Karpas-422 (cell line): Measurements from ENCODE around the gene FLOT2. TPM values are rescaled to one million over a fixed set of nuclear protein-coding genes. Genes with fewer than 3 reads are reported as not detected.

ENCODE experiments used
- DNase-seq: peaks from one replicate; pipeline ENCODE4 v3.0.0-alpha.2; 2015
- H2AFZ ChIP-seq: fragments of 200-600 bp; sonication (generic); 2 replicates; pipeline ENCODE4 v1.6.1; 2014; ENCODE audit warnings: antibody characterized with exemption, low read length, mixed read lengths
- H3K27ac ChIP-seq: fragments of 200-600 bp; sonication (generic); 2 replicates; pipeline ENCODE4 v1.5.1; 2014; ENCODE audit warnings: mild to moderate bottlenecking, low read length, moderate library complexity
- H3K27me3 ChIP-seq: fragments of 200-600 bp; sonication (generic); 2 replicates; pipeline ENCODE4 v1.6.1; 2014; ENCODE audit warnings: low read length, mixed read lengths
- H3K36me3 ChIP-seq: fragments of 200-600 bp; sonication (generic); 2 replicates; pipeline ENCODE4 v1.6.1; 2014; ENCODE audit warnings: low read length, mixed read lengths; ENCODE audit not compliant: insufficient read depth
- H3K4me1 ChIP-seq: fragments of 200-600 bp; sonication (generic); 2 replicates; pipeline ENCODE4 v1.6.1; 2014; ENCODE audit warnings: mild to moderate bottlenecking, low read length, mixed read lengths
- H3K4me2 ChIP-seq: fragments of 200-600 bp; sonication (generic); 2 replicates; pipeline ENCODE4 v1.6.1; 2014; ENCODE audit warnings: low read length, low read depth, mild to moderate bottlenecking; ENCODE audit not compliant: poor library complexity, severe bottlenecking
- H3K4me3 ChIP-seq: fragments of 200-600 bp; sonication (generic); 2 replicates; pipeline ENCODE4 v1.5.1; 2014; ENCODE audit warnings: mild to moderate bottlenecking, antibody characterized with exemption, low read length, mixed read lengths
- H3K79me2 ChIP-seq: fragments of 200-600 bp; sonication (generic); 2 replicates; pipeline ENCODE4 v1.6.1; 2014; ENCODE audit warnings: mild to moderate bottlenecking, low read length, mixed read lengths
- H3K9ac ChIP-seq: fragments of 200-600 bp; sonication (generic); 2 replicates; pipeline ENCODE4 v1.6.0; 2014; ENCODE audit warnings: low read length
- H3K9me2 ChIP-seq: fragments of 200-600 bp; sonication (generic), shearing (Covaris generic); replicated peaks from 2 replicates; pipeline ENCODE4 v1.6.0; 2014; ENCODE audit warnings: mild to moderate bottlenecking, low read length, moderate library complexity; ENCODE audit not compliant: insufficient read depth
- H3K9me3 ChIP-seq: fragments of 300-700, 200-600 bp; sonication (generic); 2 replicates; pipeline ENCODE4 v1.6.1; 2014; ENCODE audit warnings: low read length, mixed read lengths
- H4K20me1 ChIP-seq: fragments of 200-600 bp; sonication (generic); 2 replicates; pipeline ENCODE4 v1.6.1; 2014; ENCODE audit warnings: mild to moderate bottlenecking, antibody characterized with exemption, low read length, low read depth; ENCODE audit not compliant: insufficient read depth
- total RNA-seq: library from RNA; depleted of rRNA; stranded (reverse); fragments of >200 nt; shearing (Covaris generic); gene quantifications from 2 replicates; pipeline ENCODE4 v1.2.3, GENCODE V29; 2014; ENCODE audit warnings: low replicate concordance

FLOT2 gene
- total RNA-seq, 1 experiment from 2014 or later: 35.8 TPM

GRCh38 chr17:28888832-28889231, 8.7 kb downstream of the FLOT2 start:
- Histone ChIP-seq H3K27ac (peak overlapping the region; percentile 56), H3K79me2 (peaks cover 24% of the 10 kb centered on the region), H4K20me1 (no peaks in the 10 kb centered on the region), H3K36me3 (0 out of 2 replicates have a peak, but pooled peaks cover 4% of the 10 kb centered on the region), H2AFZ (no peak overlapping the region), H3K27me3 (no peaks in the 10 kb centered on the region), H3K9me3 (no peaks in the 10 kb centered on the region), H3K4me2 (peak overlapping the region; percentile 28), H3K9ac (peak overlapping the region; percentile 33; the same call in 1 of the 2 replicates), H3K4me1 (peaks cover 58% of the 10 kb centered on the region), H3K4me3 (no peak overlapping the region), H3K9me2 (no peaks in the 10 kb centered on the region)
- DNase-seq: peak; percentile 62

- DNase-seq: peak; percentile 78
- Histone ChIP-seq H3K4me2 (peak overlapping the region; percentile 28), H2AFZ (no peak overlapping the region), H3K27me3 (no peaks in the 10 kb centered on the region), H3K27ac (peak overlapping the region; percentile 56), H3K79me2 (peaks cover 18% of the 10 kb centered on the region), H4K20me1 (no peaks in the 10 kb centered on the region), H3K9ac (peak overlapping the region; percentile 33), H3K9me3 (no peaks in the 10 kb centered on the region), H3K4me3 (no peak overlapping the region), H3K36me3 (0 out of 2 replicates have a peak, but pooled peaks cover 4% of the 10 kb centered on the region), H3K9me2 (no peaks in the 10 kb centered on the region), H3K4me1 (peaks cover 50% of the 10 kb centered on the region)
These were observed 9.6 kb downstream of the FLOT2 start for GRCh38 chr17:28887871-28888471.

- Histone ChIP-seq H3K9me2 (no peaks in the 10 kb centered on the region), H3K36me3 (no peaks in the 10 kb centered on the region), H2AFZ (no peak overlapping the region), H3K79me2 (no peaks in the 10 kb centered on the region; the same call in 1 of the 2 replicates), H3K4me2 (no peak overlapping the region), H3K27me3 (no peaks in the 10 kb centered on the region), H3K27ac (no peak overlapping the region), H3K4me3 (no peak overlapping the region), H3K9ac (no peak overlapping the region), H4K20me1 (no peaks in the 10 kb centered on the region; the same call in 1 of the 2 replicates), H3K4me1 (peaks cover 30% of the 10 kb centered on the region), H3K9me3 (no peaks in the 10 kb centered on the region)
- DNase-seq: no peak
These were observed 11.6 kb downstream of the FLOT2 start for GRCh38 chr17:28885951-28886350.

DNA sequence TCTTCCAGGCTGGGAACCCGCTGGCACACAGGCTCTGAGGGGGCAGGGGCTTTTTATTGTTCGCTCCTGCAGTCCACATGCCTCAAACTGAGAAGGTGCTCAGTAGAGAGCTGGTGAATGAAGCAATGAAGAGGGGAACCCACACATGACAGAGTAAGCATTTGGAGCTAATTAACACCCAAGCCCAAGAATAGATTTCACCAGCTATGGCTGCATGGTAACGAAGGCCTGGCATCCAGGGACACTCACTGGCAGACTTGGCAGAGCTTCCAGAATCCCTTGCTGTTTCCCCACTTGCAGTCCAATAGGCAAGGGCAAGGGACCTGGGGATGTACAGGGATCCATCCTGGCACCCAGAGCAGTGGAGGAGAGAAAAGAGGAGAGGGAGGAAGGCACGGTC, 12.2 kb downstream of the FLOT2 start:
- H3K79me2 ChIP-seq: no peaks in the 10 kb centered on the region
- H3K9me3 ChIP-seq: no peaks in the 10 kb centered on the region
- no peak for DNase-seq
- no peak overlapping the region for H3K9ac ChIP-seq
- H3K36me3 ChIP-seq: 0 out of 2 replicates have a peak, but pooled peaks cover under 1% of the 10 kb centered on the region
- no peak overlapping the region for H3K4me3 ChIP-seq
- H3K27me3 ChIP-seq: no peaks in the 10 kb centered on the region
- no peaks in the 10 kb centered on the region for H3K9me2 ChIP-seq
- no peak overlapping the region for H3K4me2 ChIP-seq
- no peak overlapping the region for H2AFZ ChIP-seq
- H4K20me1 ChIP-seq: no peaks in the 10 kb centered on the region; the same call in 1 of the 2 replicates
- peaks cover 25% of the 10 kb centered on the region for H3K4me1 ChIP-seq
- no peak overlapping the region for H3K27ac ChIP-seq

DNA sequence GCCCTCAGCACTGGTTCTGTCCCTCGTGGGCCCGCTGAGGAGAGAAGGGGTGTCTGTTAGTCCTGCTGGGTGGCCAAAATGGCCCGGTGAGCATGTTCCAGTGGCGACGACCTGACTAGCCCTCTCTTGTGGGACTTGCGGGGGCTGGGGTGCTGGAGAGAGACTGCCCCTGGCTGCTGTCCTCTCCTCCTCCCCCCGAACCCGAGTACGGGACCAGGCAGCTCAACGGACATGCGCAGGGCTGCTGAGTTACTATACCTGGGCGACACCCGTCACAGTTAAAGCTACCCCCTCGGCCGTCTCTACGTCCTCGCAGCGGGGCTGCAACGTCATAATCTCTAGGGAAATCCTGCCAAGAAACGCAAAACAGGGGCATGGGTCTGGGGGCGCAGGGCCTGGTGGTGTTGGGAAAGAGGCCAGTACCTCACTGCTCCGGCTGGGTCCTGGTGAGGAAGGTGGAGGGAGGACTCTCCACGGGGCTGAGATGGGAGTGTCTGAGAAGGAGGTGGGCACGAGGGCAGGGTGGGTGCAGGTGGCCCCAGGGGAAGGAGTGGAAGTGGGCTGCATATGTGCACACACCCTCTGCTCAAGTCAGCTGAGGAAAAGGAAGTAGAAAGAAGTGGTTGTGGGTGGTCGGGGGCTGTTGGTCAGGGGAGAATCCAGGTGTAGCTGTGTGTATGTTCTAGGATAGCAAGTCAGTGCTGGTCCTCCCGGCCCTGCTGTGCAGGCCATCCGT, 13.4 kb downstream of the FLOT2 start:
- H2AFZ ChIP-seq: no peak overlapping the region
- no peaks in the 10 kb centered on the region; the same call in 1 of the 2 replicates for H4K20me1 ChIP-seq

GRCh38 chr17:28882154-28882895, 15.2 kb downstream of the FLOT2 start:
- no peaks in the 10 kb centered on the region for H3K27me3 ChIP-seq
- no peak for DNase-seq
- H3K9me3 ChIP-seq: no peaks in the 10 kb centered on the region
- no peaks in the 10 kb centered on the region; the same call in 1 of the 2 replicates for H4K20me1 ChIP-seq
- no peak overlapping the region for H3K4me3 ChIP-seq
- H3K4me1 ChIP-seq: no peaks in the 10 kb centered on the region
- H3K9me2 ChIP-seq: no peaks in the 10 kb centered on the region
- H3K4me2 ChIP-seq: no peak overlapping the region
- H3K27ac ChIP-seq: no peak overlapping the region
- no peak overlapping the region for H3K9ac ChIP-seq
- 0 out of 2 replicates have a peak, but pooled peaks cover 4% of the 10 kb centered on the region for H3K36me3 ChIP-seq
- no peak overlapping the region for H2AFZ ChIP-seq
- no peaks in the 10 kb centered on the region for H3K79me2 ChIP-seq

More for the DNA sequence above, 13.4 kb downstream of the FLOT2 start:
- H3K9me2 ChIP-seq: no peaks in the 10 kb centered on the region
- H3K36me3 ChIP-seq: 0 out of 2 replicates have a peak, but pooled peaks cover 4% of the 10 kb centered on the region
- H3K4me2 ChIP-seq: no peak overlapping the region
- peaks cover 14% of the 10 kb centered on the region for H3K4me1 ChIP-seq
- no peak for DNase-seq
- no peaks in the 10 kb centered on the region for H3K9me3 ChIP-seq
- H3K9ac ChIP-seq: no peak overlapping the region
- H3K79me2 ChIP-seq: no peaks in the 10 kb centered on the region
- no peak overlapping the region for H3K4me3 ChIP-seq
- no peaks in the 10 kb centered on the region for H3K27me3 ChIP-seq
- H3K27ac ChIP-seq: no peak overlapping the region

DNA sequence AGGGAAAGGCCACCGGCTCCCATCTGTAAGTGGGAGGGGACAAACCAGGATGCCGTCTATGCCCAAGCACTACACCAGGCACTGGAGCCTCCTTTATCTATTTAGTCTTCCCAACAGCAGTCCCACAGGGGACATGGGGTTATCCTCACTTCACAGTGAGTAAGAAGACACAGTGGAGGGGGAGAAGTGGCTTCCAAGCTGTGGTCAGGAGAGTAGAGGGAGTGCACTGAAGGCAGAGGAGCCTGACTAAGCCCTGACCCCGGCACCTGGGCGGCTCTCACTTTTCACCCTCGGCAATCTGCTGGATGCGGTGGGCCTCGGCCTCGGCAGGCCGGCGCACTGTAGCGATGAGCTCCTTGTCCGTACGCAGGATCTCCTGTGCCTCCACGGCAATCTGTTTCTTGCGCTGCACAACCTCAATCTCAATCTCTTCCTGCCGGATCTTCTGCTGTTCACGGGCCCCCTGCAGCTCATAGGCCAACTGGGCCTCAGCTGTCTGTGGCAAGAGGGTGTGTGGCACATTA, 15.9 kb downstream of the FLOT2 start:
- Histone ChIP-seq H3K9me2 (no peaks in the 10 kb centered on the region), H3K9ac (no peak overlapping the region), H3K9me3 (no peaks in the 10 kb centered on the region), H2AFZ (no peak overlapping the region), H3K27me3 (no peaks in the 10 kb centered on the region), H3K27ac (no peak overlapping the region), H4K20me1 (no peaks in the 10 kb centered on the region; the same call in 1 of the 2 replicates), H3K79me2 (no peaks in the 10 kb centered on the region), H3K36me3 (0 out of 2 replicates have a peak, but pooled peaks cover 4% of the 10 kb centered on the region), H3K4me2 (no peak overlapping the region), H3K4me1 (peaks cover 3% of the 10 kb centered on the region), H3K4me3 (no peak overlapping the region)
- no peak for DNase-seq
